Measurements from ENCODE around the gene ERFE.

GRCh38 chr2:238165288-238165921 lies 6.6 kb downstream of the ERFE start:
- no peak for TF ChIP-seq CTCF (IDR thresholded peaks at IDR 0.05)
- no peak for TF ChIP-seq POLR2A (IDR thresholded peaks at IDR 0.05)
- no peak for TF ChIP-seq EP300 (IDR thresholded peaks at IDR 0.05)
- TF ChIP-seq POLR2AphosphoS5 (IDR thresholded peaks at IDR 0.05): no peak

Measured in stomach (tissue), 4 donors.